Right renal pelvis (tissue), 4 donors: ENCODE measurements around the gene GSPT1. TPM values are rescaled to one million over a fixed set of nuclear protein-coding genes. Genes with fewer than 3 reads are reported as not detected.
A peak's percentile ranks its signal among the peaks of the same experiment; 100 is the strongest.
"Not testable (repeated sequence)": the region's sequence is repeated elsewhere in the genome, so short reads cannot be mapped to it uniquely, and the experiment has no call there.

Experiments used
- DNase-seq, 4 donors: peaks; one replicate each; pipeline ENCODE4 v3.0.0-alpha.2; 2013; ENCODE audit warnings: low read depth in 4 of 4, low spot score in 3 of 4, missing footprints in 1 of 4
- polyA plus RNA-seq, 4 donors: library from polyadenylated mRNA; unstranded; fragments of 120-200 nt; gene quantifications; one replicate each; pipeline ENCODE4 v1.2.1, GENCODE V29; 2013; ENCODE audit not compliant: insufficient read length in 4 of 4

GSPT1 gene
- 100 to 1,000 TPM; 104 to 131 (median 122) TPM for polyA plus RNA-seq

GRCh38 chr16:11915644-11916523, at the start of gene GSPT1:
Gene GSPT1 (minus strand): TSS chr16:11915956. CDS start chr16:11915720, 236 bp downstream.
- peak; percentile 97 to 98 (median 97) for DNase-seq

- no peak for DNase-seq
These were observed 49.2 kb upstream of the GSPT1 start, which contains the start of gene TNFRSF17 for GRCh38 chr16:11964761-11965551. Gene TNFRSF17 (plus strand): TSS chr16:11965210. CDS start chr16:11965325, 115 bp downstream.

- DNase-seq = no peak
These were observed 48.0 kb upstream of the GSPT1 start for GRCh38 chr16:11963706-11964105.

GRCh38 chr16:11962978-11963377, 47.2 kb upstream of the GSPT1 start:
- DNase-seq = not testable (repeated sequence)

GRCh38 chr16:11962457-11962856, 46.7 kb upstream of the GSPT1 start:
- DNase-seq = not testable (repeated sequence)

- no peak for DNase-seq
These were observed 42.0 kb upstream of the GSPT1 start for GRCh38 chr16:11957591-11958395.

- no peak for DNase-seq
These were observed 40.8 kb upstream of the GSPT1 start for GRCh38 chr16:11956558-11956957.

GRCh38 chr16:11955713-11956123, 40.0 kb upstream of the GSPT1 start:
- no peak for DNase-seq

- not testable (repeated sequence) for DNase-seq
These were observed 37.8 kb upstream of the GSPT1 start for GRCh38 chr16:11953576-11953975.

- DNase-seq = no peak
These were observed 34.6 kb upstream of the GSPT1 start for GRCh38 chr16:11950388-11950787.

GRCh38 chr16:11949527-11949926, 33.8 kb upstream of the GSPT1 start:
- no peak for DNase-seq

GRCh38 chr16:11948819-11949218, 33.1 kb upstream of the GSPT1 start:
- no peak for DNase-seq

- DNase-seq = no peak
These were observed 30.7 kb upstream of the GSPT1 start for GRCh38 chr16:11946433-11946832.

- DNase-seq = not testable (repeated sequence)
These were observed 26.2 kb upstream of the GSPT1 start, which contains the start of gene NPIPB2 for GRCh38 chr16:11941945-11942344. Gene NPIPB2 (minus strand): TSS chr16:11942045. CDS start chr16:11942045, 0 bp downstream.

GRCh38 chr16:11927350-11927749, 11.6 kb upstream of the GSPT1 start:
- DNase-seq = not testable (repeated sequence)

- not testable (repeated sequence) for DNase-seq
These were observed 8.3 kb upstream of the GSPT1 start for GRCh38 chr16:11924046-11924445.

GRCh38 chr16:11916524-11917285, 949 bp upstream of the GSPT1 start:
- no peak for DNase-seq

- peak in 1 of 4 donors; percentile 16 for DNase-seq
These were observed 577 bp downstream of the GSPT1 start for GRCh38 chr16:11915114-11915643.
